Measurements from ENCODE around the gene CALCOCO1. TPM values are rescaled to one million over a fixed set of nuclear protein-coding genes. Genes with fewer than 3 reads are reported as not detected.

CALCOCO1 gene
- total and polyA plus RNA-seq, 2 of the 8 experiments (the other 6 are each of a cell fraction or from before 2014, with no cell fraction given), result 20.3 to 39.3 TPM

DNA sequence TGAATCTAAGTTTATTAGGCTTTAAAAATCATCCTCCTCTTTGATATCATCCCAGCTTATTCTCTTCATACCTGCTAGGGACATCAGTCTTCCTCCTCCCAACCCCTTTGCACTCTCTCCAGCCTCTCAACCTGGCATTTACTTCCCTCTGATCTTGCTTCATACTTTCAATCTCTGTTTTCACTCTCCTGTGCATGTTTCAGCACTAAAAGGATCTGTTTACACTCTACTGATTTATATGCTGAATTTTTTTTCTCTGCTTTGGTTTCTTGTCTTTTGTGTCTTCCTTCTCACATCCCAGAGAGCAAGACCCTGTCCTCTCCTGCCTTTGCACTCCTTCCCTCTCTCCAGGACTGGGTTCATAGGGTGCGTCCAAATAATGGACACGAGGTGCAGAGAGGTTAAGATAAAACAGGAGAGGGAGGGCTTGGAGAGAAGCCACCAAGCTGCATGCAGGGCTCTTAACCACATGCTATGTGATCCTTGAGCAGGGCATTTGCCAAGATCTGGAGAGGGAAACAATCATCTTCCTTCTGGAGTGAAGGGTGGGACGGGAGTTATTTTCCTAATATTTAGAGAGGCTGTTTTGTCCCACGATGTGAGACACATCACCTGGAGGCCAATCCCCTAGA, 27.5 kb upstream of the CALCOCO1 start:
- no peak overlapping the region for H3K4ac ChIP-seq (replicated peaks; ENCODE audit: insufficient read length, low read depth, low read length)
- no peak overlapping the region for H3K27ac ChIP-seq (ENCODE audit: low read depth, low read length)
- H3K9me3 ChIP-seq (ENCODE audit: insufficient read depth in 2 of 2, low read depth in 1 of 2, low read length in 1 of 2), result no peaks in the 10 kb centered on the region
- WGBS, 2 experiments (ENCODE audit: extremely low coverage in 1 of 2, insufficient coverage in 1 of 2, insufficient read length in 1 of 2, insufficient replicate concordance in 2 of 2, low coverage in 1 of 2, low lambda C conversion rate in 2 of 2, missing lambda C conversion rate in 1 of 2), result 65% methylated on average over 4 of the region's 4 CpGs; no CpG with 5 or more reads in 1 of the 2 experiments
- H2BK5ac ChIP-seq (ENCODE audit: low read depth, low read length), result peak overlapping the region; percentile 8; the same call in 1 of the 2 replicates
- H2BK120ac ChIP-seq (replicated peaks; ENCODE audit: low read depth, low read length), result no peak overlapping the region
- DNase-seq (ENCODE audit: low read depth in 1 of 2, low spot score in 2 of 2) (no peak), FAIRE-seq (no peak)
- ChIA-PET POLR2A (ENCODE audit: partially characterized antibody) (interaction anchor here (1.4 kb wide), 1 partner anchor 58 kb away, joined by 4 read pairs; no protein-coding TSS in a partner anchor), CTCF (ENCODE audit: partially characterized antibody) (interaction anchor here (0.7 to 7.5 kb wide), 15 partner anchors 8 to 453 kb away, joined by 3 to 152 read pairs (median 4); no protein-coding TSS in a partner anchor)
- peaks cover 41 to 61% (median 56%) of the 10 kb centered on the region in 4 experiments for H3K27me3 ChIP-seq (replicated peaks in 1 of 4; ENCODE audit: control insufficient read depth in 3 of 4, extremely low read depth in 1 of 4, insufficient read depth in 3 of 4, low read length in 3 of 4)
- H3K4me1 ChIP-seq (replicated peaks in 1 of 4; ENCODE audit: control insufficient read depth in 3 of 4, insufficient read depth in 4 of 4, low read length in 3 of 4), result peaks cover 3 to 30% (median 12%) of the 10 kb centered on the region in 4 experiments
- H2BK12ac ChIP-seq (ENCODE audit: low read depth, low read length), result peak overlapping the region; percentile 29; the same call in 1 of the 2 replicates
- 0 out of 2 replicates have a peak overlapping the region, but pooled peaks have one; percentile 8 for H2BK20ac ChIP-seq (ENCODE audit: low read length)
- H4K5ac ChIP-seq (ENCODE audit: insufficient read length, low read depth, low read length), result no peak overlapping the region
- no peaks in the 10 kb centered on the region for H3K36me3 ChIP-seq (ENCODE audit: control insufficient read depth in 2 of 4, insufficient read depth in 4 of 4, low read length in 3 of 4)
- no peak overlapping the region for H2BK15ac ChIP-seq (ENCODE audit: low read length)
- H4K8ac ChIP-seq (ENCODE audit: extremely low read depth, insufficient read depth, low read length), result no peak overlapping the region
- H3K79me1 ChIP-seq (ENCODE audit: low read depth, low read length), result no peaks in the 10 kb centered on the region
- H3K23me2 ChIP-seq (ENCODE audit: low read depth, low read length), result peaks cover 16% of the 10 kb centered on the region; the same call in 1 of the 2 replicates
- no peak overlapping the region for H3K56ac ChIP-seq (replicated peaks; ENCODE audit: insufficient read length, low read depth, low read length)
- no peak overlapping the region for H3K4me3 ChIP-seq (ENCODE audit: extremely low read depth in 1 of 4, insufficient read depth in 2 of 4, low read depth in 3 of 4, low read length in 4 of 4)
- H4K91ac ChIP-seq (replicated peaks; ENCODE audit: insufficient read length, low read length), result no peak overlapping the region
- no peak overlapping the region for H3K14ac ChIP-seq (ENCODE audit: insufficient read length)
- no peak overlapping the region for H2AFZ ChIP-seq (ENCODE audit: low read length)
- no peaks in the 10 kb centered on the region for H3K79me2 ChIP-seq (ENCODE audit: control insufficient read depth in 1 of 2, insufficient read depth in 2 of 2, low read length in 2 of 2)
- no peak overlapping the region for H3K4me2 ChIP-seq (ENCODE audit: insufficient read depth in 1 of 2, low read depth in 2 of 2, low read length in 2 of 2)
- peak overlapping the region; percentile 44; the same call in 1 of the 2 replicates for H3K18ac ChIP-seq (ENCODE audit: extremely low read depth, low read length)
- no peak overlapping the region for H2AK5ac ChIP-seq (ENCODE audit: low read depth, low read length)
- peaks cover 0 to 3% of the 10 kb centered on the region in 2 experiments for H4K20me1 ChIP-seq (replicated peaks in 1 of 2; ENCODE audit: control insufficient read depth in 1 of 2, insufficient read depth in 2 of 2, low read length in 2 of 2)
- no peak overlapping the region for H3K23ac ChIP-seq (ENCODE audit: insufficient read length)
- no peak overlapping the region for H3K9ac ChIP-seq (replicated peaks in 1 of 4; ENCODE audit: extremely low read depth in 1 of 4, low read depth in 3 of 4, low read length in 3 of 4)
- TF ChIP-seq GTF2F1 (IDR thresholded peaks at IDR 0.05; ENCODE audit: borderline replicate concordance, low read depth, low read length), result no peak
- TF ChIP-seq, protein P1, sequence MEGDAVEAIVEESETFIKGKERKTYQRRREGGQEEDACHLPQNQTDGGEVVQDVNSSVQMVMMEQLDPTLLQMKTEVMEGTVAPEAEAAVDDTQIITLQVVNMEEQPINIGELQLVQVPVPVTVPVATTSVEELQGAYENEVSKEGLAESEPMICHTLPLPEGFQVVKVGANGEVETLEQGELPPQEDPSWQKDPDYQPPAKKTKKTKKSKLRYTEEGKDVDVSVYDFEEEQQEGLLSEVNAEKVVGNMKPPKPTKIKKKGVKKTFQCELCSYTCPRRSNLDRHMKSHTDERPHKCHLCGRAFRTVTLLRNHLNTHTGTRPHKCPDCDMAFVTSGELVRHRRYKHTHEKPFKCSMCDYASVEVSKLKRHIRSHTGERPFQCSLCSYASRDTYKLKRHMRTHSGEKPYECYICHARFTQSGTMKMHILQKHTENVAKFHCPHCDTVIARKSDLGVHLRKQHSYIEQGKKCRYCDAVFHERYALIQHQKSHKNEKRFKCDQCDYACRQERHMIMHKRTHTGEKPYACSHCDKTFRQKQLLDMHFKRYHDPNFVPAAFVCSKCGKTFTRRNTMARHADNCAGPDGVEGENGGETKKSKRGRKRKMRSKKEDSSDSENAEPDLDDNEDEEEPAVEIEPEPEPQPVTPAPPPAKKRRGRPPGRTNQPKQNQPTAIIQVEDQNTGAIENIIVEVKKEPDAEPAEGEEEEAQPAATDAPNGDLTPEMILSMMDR (IDR thresholded peaks at IDR 0.05; ENCODE audit: control extremely low read depth in 1 of 3, insufficient read depth in 1 of 3, low read depth in 1 of 3, low read length in 3 of 3), result no peak
- TF ChIP-seq BCL11A (IDR thresholded peaks at IDR 0.05; ENCODE audit: low read depth in 2 of 2, low read length in 2 of 2), result no peak
- TF ChIP-seq FOSL1 (IDR thresholded peaks at IDR 0.05; ENCODE audit: insufficient read depth, low read depth, low read length), result no peak
- TF ChIP-seq CBX8 (IDR thresholded peaks at IDR 0.05; ENCODE audit: borderline replicate concordance, low read depth, low read length), result no peak
- TF ChIP-seq YY1 (IDR thresholded peaks at IDR 0.05; ENCODE audit: low read depth, low read length), result no peak
- no peak for TF ChIP-seq RBBP5 (IDR thresholded peaks at IDR 0.05; ENCODE audit: borderline replicate concordance, low read depth, low read length)
- no peak for TF ChIP-seq KDM5A (IDR thresholded peaks at IDR 0.05; ENCODE audit: low read length)
- TF ChIP-seq TBP (IDR thresholded peaks at IDR 0.05; ENCODE audit: low read depth, low read length), result no peak
